Epithelial cell of prostate (primary cell): ENCODE data around the gene LAMA2.
"Not testable (repeated sequence)": the region's sequence is repeated elsewhere in the genome, so short reads cannot be mapped to it uniquely, and the experiment has no call there.

Experiments
- DNase-seq: peaks from one replicate; pipeline ENCODE4 v3.0.0-alpha.2; 2011; ENCODE audit warnings: low read depth, low spot score
- H3K27ac ChIP-seq: fragments of 450-650 bp; 2 replicates; pipeline ENCODE4 v1.5.1; 2017; ENCODE audit warnings: mild to moderate bottlenecking

The LAMA2 gene

DNA sequence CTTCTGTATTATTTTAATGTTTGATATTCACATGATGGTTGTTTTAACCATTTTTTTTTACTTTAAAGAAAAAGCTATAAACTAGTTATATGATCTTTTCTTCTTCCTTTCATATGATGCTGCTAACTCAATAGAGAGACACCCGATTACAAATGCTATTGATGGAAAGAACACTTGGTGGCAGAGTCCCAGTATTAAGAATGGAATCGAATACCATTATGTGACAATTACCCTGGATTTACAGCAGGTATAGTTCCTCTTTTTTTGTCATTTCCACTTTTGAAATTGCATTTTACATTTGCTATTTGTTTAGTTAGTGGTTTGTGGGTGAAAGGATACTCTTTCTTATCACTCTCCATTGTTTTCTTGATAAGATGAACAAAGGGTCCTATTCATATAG is 176.7 kb downstream of the LAMA2 start:
- no peak overlapping the region for H3K27ac ChIP-seq
- no peak for DNase-seq

DNA sequence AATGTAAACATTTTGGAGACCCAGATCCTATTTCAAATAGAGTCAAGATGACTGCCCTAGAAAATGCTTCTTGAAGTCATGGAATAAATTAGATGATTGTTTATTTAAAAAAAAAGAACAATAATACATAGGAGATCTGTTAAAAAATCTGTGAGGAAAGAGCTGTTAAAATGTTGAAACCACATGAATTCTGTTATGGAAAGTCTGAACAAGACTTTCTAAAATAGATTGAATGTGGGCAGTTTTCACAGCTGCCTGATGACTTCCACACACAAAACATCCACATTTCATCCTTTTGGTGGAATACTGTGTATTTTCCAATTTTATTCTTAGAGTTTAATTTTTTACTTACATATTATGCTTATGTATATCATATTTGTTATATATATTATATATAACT is 186.1 kb downstream of the LAMA2 start:
- DNase-seq: no peak
- H3K27ac ChIP-seq: no peak overlapping the region

DNA sequence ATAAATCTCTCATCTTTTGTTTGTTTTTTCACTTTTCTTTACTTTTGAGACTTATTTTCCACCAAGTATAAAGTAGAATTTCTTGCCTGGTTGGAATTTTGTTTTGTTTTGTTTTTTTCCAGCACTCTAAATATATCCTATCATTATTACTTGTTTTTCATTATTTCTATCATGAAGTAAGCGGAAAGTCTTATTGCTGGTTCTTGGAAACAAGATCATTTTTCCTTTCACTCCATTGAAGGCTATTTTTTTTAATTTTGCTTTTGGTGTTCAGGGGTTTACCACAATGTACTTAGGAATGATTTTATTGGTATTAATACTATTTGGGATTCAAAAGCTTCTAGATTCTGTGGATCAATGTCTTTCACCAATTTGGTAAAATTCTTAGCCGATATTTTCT is 190.1 kb downstream of the LAMA2 start:
- H3K27ac ChIP-seq: no peak overlapping the region
- no peak for DNase-seq

DNA sequence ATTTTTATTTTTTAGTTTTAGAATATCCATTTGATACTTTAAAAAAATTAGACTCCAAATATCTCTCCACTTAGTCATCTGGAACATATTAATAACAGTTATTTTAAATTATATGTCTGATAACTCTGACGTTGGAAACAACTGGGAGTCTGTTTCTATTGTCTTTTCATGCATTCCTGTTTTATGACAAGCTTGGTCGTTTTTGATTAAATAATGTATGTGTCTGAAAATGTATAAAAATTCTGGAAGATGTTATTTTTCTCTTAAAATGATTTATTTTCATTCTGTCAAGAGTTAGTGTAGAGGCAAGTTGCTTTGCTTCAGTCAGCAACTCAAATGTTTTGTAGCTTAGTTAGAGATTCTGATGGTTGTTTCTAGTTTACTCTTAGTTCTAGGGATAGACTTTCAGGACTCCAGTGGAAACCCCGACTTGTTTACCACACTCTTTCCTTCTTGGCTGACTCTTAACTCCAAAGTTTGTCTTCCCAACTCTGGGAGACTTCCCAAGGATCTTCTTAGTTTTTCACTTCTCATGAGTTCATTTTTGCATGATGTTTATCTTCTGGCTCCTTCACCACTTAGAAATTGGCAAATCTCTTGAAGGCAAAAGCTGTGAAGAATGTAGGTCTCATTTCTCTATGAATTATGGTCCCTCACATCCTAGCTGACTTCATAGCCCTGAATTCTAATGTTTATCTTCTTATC is 190.9 kb downstream of the LAMA2 start:
- H3K27ac ChIP-seq: no peak overlapping the region
- DNase-seq: no peak

DNA sequence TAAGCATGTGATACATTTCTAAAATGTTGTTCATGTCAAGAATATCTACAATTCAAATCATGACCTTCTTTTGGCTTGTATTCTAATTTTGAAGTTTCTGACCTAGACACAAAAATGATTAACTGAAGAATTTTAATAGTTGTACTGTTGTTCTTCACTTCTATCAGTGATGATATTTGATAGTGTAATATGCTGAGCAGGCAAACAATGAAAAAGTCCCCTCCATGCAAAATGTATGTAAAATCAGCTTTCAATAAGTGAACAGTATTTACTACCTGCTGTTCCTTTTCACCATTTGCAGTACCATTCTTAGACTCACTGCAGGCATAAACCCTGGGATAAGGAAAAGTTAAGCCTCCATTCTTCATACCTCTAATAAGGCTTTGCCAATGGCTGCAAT is 201.5 kb downstream of the LAMA2 start:
- H3K27ac ChIP-seq: no peak overlapping the region
- no peak for DNase-seq

DNA sequence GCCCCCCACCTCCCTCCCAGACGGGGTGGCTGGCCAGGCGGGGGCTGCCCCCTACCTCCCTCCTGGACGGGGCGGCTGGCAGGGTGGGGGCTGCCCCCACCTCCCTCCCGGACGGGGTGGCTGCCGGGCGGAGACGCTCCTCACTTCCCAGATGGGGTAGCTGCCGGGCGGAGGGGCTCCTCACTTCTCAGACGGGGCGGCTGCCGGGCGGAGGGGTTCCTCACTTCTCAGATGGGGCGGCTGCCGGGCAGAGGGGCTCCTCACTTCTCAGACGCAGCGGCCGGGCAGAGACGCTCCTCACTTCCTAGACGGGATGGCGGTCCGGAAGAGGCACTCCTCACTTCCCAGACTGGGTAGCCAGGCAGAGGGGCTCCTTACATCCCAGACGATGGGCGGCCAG is 205.5 kb downstream of the LAMA2 start:
- not testable (repeated sequence) for H3K27ac ChIP-seq, DNase-seq

DNA sequence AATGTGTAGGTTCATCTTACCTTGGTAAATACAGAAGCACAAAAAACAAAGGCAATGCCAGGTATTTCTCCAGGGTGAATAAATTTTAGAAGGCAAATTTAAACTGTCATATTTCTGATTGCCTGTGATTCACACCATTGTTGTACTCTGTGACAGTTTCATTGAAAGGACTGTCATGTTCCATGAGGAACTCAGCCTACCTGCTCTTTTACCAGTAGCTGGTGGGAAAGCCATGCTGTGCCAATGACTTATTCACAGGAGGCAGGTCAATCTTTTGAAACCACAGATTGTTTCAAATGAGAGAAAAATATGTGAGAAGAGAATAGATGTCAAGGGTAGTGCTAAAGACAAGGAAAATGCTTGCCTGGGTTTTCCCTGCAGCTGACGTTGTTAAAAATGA is 206.4 kb downstream of the LAMA2 start:
- no peak overlapping the region for H3K27ac ChIP-seq
- DNase-seq: no peak

DNA sequence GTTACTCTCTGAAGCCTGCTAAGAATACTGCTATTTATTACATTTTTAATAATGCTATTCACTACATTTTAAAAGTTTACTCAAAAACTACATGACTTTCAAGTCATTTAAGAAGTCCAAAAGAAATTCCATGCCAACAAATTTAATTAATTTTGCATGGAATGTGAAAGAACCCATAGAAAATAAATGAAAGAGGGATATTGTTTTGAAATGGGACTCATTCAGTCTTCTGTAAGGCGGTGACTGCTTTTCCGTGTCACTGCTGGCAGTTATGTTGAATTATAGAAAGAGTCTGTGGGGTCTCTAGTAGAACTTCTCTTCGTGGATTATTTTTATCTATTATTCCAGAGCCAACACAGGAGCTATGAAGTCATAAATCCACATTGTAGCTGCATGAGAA is 211.2 kb downstream of the LAMA2 start:
- H3K27ac ChIP-seq: no peak overlapping the region
- no peak for DNase-seq

DNA sequence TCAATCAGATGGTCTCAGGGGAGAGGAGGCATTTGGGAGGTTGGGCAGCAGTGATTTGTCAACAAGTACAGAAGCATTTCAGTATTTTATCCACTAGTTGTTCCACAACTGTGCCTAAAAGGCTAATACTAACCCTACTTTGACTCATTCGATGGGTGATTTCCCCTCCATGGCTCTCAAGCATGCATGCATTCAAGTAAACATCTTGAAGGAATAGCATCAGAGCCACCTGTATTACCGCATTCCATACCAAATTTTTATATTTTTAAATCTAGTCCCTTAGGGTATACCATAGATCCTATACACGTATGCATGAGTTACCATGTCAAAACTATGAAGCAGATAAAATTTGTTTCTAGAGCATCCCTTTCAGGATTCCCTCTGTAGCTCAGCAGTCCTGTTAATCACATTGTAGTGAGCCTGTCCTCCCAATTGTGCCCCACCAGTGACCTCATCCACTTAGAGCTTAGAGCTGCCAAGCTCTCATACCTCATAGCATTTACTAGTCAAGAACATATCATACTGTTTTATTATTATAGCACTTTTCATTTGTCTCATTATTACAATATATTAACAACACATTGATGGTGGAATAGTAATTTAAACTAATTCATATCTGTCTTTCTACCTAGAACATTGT is 213.8 kb downstream of the LAMA2 start:
- H3K27ac ChIP-seq: no peak overlapping the region
- DNase-seq: no peak

DNA sequence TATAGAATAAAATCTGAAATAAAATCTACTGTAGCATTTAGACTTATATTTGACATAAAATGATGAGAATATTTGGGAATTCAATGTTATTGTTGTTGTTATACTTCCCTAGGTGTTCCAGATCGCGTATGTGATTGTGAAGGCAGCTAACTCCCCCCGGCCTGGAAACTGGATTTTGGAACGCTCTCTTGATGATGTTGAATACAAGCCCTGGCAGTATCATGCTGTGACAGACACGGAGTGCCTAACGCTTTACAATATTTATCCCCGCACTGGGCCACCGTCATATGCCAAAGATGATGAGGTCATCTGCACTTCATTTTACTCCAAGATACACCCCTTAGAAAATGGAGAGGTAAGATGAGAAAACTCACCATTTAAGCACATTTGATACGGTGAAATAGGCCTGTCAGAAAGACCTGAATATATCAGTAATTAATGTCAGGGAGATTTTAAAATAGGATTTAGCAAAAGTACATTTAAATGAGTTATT is 215.2 kb downstream of the LAMA2 start:
- no peak for DNase-seq
- no peak overlapping the region for H3K27ac ChIP-seq

DNA sequence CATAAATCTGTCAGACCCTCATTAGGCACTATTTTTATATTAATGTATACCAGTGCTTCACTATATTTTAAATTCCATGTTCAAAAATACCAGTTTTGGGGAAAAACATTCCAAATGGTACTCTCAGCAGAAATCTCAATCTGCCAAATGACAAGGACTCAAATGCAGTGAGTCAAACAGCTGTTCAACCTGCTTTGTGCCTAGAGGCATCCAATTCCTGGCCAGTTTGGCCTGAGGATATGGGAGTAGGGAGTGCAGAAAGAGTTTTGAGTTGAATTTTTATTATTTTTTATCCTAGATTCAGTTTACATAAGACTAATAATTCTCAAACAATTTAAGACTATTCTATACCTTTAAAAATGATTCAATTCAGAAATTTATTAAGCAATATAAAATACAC is 216.8 kb downstream of the LAMA2 start:
- H3K27ac ChIP-seq: no peak overlapping the region
- no peak for DNase-seq

DNA sequence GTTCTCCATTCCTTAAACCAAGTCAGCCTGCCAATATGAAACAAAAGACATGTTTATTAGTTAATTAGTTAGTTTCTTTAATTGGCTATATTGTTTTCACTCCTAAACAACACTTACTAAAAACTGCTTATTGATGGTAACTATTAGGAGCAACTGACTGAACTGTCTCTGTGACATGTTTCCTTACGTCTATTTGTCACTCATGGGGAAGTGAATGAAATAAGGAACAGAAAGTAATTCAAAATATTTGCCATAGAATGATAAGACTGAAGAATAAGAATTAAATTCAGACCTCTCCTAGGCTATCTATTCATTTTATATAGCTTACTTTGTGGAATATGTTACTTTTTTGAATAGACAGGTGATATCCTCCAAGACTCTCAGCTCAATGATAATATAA is 217.2 kb downstream of the LAMA2 start:
- no peak overlapping the region for H3K27ac ChIP-seq

DNA sequence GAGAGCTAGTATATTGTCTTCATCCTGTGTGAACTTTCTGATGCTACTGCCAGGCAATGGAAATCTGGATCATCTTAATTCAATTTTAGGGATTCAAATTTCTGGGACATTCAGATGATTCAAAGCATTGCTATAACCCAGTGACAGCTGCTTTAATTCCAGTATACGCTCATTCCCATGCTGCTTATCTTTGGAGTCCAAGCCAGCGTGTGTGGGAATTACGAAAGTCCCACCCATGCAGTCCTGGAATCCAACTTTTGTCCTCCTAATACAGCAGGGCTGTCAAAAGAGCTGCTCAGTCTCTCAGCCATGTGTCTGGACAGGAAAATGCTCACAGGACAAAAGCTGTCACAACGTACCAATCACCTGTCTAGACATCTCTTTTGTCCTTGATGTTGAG is 219.8 kb downstream of the LAMA2 start:
- H3K27ac ChIP-seq: no peak overlapping the region
- DNase-seq: no peak

More for the DNA sequence above, 217.2 kb downstream of the LAMA2 start:
- no peak for DNase-seq

DNA sequence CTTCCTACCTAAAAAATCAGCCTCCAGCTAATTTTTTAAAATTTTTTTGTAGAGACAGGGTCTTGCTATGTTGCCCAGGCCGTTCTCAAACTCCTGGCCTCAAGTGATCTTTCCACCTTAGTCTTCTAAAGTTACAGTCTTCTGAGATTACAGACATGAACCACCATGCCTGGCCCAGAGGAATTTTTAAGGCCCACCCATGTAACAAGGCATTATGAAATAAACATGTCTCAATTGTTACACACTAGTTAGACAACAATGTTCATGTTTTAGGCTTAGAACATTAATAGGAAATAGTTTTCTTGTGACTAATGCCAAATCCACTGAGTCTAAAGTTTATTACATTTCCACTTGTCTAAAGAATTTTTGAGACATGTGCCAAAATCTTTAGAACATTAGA is 221.2 kb downstream of the LAMA2 start:
- H3K27ac ChIP-seq: peak overlapping the region; percentile 57
- DNase-seq: no peak

DNA sequence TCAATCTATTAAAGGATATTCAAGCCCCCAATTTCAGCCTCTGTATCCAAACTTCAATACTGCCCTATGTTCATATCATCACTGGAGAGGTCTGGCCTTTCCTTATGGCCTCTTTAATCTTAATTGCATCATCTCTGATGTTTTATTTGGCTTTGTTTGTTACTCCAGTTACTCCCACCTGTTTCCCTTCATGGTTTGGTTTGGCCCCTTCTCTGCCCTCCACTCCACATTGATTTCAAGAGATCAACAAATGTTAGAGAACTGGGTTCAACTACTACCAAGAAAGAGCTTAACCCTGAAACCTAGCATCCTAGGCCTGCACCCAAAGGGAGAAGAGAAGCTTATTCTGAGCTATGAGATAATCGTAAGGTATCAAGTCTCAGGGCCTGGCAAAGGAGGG is 221.6 kb downstream of the LAMA2 start:
- H3K27ac ChIP-seq: peak overlapping the region; percentile 57
- DNase-seq: no peak

DNA sequence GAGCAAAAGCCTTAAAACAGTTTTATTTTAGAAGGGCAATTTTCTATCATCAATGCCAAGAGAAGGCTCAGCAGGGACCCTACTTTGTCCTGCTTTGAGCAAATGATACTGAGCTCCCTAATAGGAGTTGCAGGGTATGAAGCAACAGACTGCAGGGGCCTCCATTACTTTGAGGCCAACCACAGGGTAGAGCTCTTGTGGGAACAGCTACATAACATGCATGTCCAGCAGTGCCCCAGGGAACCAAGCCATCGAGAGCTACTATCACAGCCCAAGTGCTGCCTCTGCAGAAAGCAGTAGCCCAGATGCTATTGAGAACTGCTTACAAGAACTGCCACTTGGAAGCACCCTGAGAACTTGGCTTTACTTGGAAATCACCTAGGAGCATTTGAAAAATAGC is 222.1 kb downstream of the LAMA2 start:
- no peak for DNase-seq
- H3K27ac ChIP-seq: peak overlapping the region; percentile 57

DNA sequence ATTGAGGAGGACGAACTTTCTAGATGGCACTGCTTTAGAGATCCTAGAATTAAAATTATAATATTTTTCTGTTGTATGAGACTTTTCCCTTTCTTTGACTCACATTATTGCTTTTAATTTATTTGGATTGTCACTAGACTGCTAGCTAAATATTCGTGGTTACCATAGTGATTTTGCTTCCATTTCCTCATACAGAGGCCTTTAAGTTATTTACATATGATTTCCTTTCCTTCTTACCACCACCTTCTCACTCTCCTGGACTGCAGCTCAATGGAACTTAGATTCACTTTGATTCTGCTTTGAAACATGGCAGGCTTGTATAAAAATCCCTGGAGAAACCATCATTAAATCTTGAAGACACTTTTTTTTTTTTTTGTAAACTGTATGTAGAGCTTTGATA is 222.9 kb downstream of the LAMA2 start:
- no peak for DNase-seq

DNA sequence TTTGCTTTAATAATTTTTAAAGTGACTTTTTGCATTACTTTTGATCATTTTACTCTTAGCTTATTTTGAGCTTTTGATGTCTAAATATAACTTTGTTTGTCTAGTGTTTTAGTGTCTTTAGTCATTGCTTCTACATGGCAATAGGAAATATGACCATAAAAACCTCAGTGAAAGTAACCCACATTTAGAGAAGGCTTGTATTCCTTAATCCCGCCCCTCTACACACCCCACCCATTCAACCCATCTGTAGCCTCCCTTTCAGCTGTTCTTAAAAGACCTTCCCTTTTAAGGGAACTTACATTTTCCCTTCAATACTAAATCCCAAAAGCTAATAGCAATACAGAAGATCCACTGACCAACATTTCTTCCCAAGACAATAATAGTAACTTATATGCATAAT is 225.4 kb downstream of the LAMA2 start:
- no peak overlapping the region for H3K27ac ChIP-seq
- DNase-seq: no peak

More for the DNA sequence above, 222.9 kb downstream of the LAMA2 start:
- no peak overlapping the region for H3K27ac ChIP-seq

DNA sequence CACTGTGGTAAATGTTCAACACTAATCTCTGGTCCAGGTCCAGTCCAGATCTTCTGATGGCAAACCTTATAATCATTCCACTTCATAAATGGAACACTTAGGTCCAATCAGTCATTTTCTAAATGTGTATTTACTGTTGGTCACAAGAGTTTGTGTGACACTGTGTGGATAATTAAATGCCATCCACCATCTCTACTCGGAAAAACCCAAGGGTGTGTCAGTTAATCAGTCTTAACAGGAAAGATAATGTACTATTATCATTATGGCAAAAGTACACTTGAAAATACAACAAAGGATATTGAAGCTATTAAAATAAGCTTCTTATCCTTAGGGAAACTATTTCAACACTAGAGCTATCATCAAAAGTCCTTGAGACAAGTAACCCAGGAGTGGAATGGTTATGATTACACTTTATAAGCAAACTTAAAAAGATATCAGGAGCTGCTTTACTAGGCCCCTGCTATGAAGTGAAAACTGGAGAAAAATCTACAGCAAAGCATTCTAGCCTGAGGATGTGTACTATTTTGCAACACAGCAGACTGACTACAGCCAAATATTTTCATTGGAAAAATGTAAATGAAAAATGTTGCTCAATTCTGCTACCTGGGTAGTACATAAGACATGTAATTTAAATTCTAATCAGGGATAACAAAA is 227.9 kb downstream of the LAMA2 start:
- no peak overlapping the region for H3K27ac ChIP-seq
- DNase-seq: no peak

DNA sequence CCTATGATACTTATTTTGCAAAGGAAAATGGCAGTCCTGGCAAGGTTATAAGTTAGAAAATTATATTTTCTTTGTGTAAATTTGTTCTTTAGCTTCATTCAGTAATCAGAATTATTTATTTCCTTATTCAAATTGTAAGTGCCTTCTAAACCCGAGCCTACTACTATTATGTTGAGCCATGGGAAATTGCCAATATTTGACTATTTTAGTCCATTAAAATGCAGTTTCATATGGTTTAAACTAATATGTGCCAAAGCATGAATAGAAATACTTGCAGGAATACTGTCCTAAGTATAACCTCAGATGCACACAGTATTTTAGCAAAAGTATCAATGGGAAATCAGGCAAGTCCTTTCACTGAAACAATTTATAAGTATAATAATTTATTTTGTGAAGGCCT is 228.4 kb downstream of the LAMA2 start:
- no peak for DNase-seq
- H3K27ac ChIP-seq: no peak overlapping the region

DNA sequence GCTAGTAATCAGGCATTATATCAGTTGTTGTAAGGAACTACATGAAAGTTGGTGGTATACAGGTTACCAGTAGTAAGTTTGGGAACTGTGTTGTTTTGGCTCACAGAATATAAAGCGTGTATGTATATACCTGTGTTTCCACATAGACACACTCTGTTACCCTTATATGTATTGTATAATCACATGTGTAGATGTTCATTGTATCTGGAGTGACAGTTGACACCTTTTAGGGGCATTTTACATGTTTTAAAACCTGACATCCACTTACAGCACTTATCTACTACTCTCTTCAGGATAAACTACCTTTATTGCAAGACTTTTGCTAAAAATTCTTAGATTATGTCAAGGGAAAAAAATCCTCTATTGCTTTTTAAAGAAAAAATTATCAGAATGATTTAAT is 228.9 kb downstream of the LAMA2 start:
- no peak overlapping the region for H3K27ac ChIP-seq
- no peak for DNase-seq

DNA sequence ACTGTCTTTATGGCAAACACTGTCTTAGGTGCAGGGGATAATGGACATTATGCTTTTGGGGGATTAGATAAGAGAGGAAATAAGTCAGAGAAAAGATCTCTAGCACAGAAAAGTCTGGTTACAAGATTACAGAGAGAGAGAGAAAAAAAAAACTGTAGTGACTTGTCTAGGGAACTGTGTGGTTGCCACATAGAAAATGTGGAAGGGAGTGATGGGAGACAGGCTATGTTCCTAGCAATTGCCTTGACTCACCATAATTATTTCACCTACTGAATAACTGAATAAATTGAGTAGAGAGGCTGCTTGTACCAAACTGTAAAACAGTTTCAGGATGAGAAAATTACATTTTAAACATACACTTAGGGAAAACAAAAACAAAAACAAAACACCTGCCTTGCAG is 229.7 kb downstream of the LAMA2 start:
- no peak overlapping the region for H3K27ac ChIP-seq
- no peak for DNase-seq
